ENCODE measurements around the gene DARS1.

The DARS1 gene

GRCh38 chr2:136015699-136016098 is 30.3 kb upstream of the DARS1 start:
- DNase-seq (ENCODE audit: low spot score), result no peak

- DNase-seq (ENCODE audit: low spot score), result no peak
These were observed 29.0 kb upstream of the DARS1 start for GRCh38 chr2:136014411-136014810.

GRCh38 chr2:136013955-136014354 is 28.5 kb upstream of the DARS1 start:
- no peak for DNase-seq (ENCODE audit: low spot score)

GRCh38 chr2:136013136-136013685 is 27.8 kb upstream of the DARS1 start:
- DNase-seq (ENCODE audit: low spot score), result no peak

- DNase-seq (ENCODE audit: low spot score), result no peak
These were observed 26.9 kb upstream of the DARS1 start for GRCh38 chr2:136012315-136012714.

GRCh38 chr2:136010126-136010525 is 24.7 kb upstream of the DARS1 start:
- no peak for DNase-seq (ENCODE audit: low spot score)

GRCh38 chr2:136008205-136008865 is 22.9 kb upstream of the DARS1 start:
- DNase-seq (ENCODE audit: low spot score), result no peak

GRCh38 chr2:136006658-136007057 is 21.2 kb upstream of the DARS1 start:
- no peak for DNase-seq (ENCODE audit: low spot score)

GRCh38 chr2:136005462-136006196 is 20.2 kb upstream of the DARS1 start:
- DNase-seq (ENCODE audit: low spot score), result no peak

GRCh38 chr2:136004965-136005364 is 19.5 kb upstream of the DARS1 start:
- no peak for DNase-seq (ENCODE audit: low spot score)

- no peak for DNase-seq (ENCODE audit: low spot score)
These were observed 15.7 kb upstream of the DARS1 start for GRCh38 chr2:136001131-136001530.

GRCh38 chr2:136000502-136000901 is 15.1 kb upstream of the DARS1 start:
- peak; percentile 11 for DNase-seq (ENCODE audit: low spot score)

GRCh38 chr2:135999899-136000298 is 14.5 kb upstream of the DARS1 start:
- DNase-seq (ENCODE audit: low spot score), result no peak

GRCh38 chr2:135998879-135999278 is 13.5 kb upstream of the DARS1 start:
- no peak for DNase-seq (ENCODE audit: low spot score)

- DNase-seq (ENCODE audit: low spot score), result no peak
These were observed 12.0 kb upstream of the DARS1 start for GRCh38 chr2:135997380-135997779.

- no peak for DNase-seq (ENCODE audit: low spot score)
These were observed 10.9 kb upstream of the DARS1 start for GRCh38 chr2:135996304-135996703.

- DNase-seq (ENCODE audit: low spot score), result no peak
These were observed 8.9 kb upstream of the DARS1 start for GRCh38 chr2:135994281-135994680.

- DNase-seq (ENCODE audit: low spot score), result no peak
These were observed 8.0 kb upstream of the DARS1 start for GRCh38 chr2:135993421-135993820.

- DNase-seq (ENCODE audit: low spot score), result no peak
These were observed 6.4 kb upstream of the DARS1 start for GRCh38 chr2:135991861-135992260.

GRCh38 chr2:135987441-135987840 is 2.0 kb upstream of the DARS1 start:
- DNase-seq (ENCODE audit: low spot score), result no peak

- DNase-seq (ENCODE audit: low spot score), result no peak
These were observed 1.1 kb upstream of the DARS1 start for GRCh38 chr2:135986507-135986906.

- DNase-seq (ENCODE audit: low spot score), result peak; percentile 8
These were observed 484 bp upstream of the DARS1 start for GRCh38 chr2:135985826-135986393.
